ENCODE results near the gene VSIG10L. TPM values are rescaled to one million over a fixed set of nuclear protein-coding genes. Genes with fewer than 3 reads are reported as not detected.

VSIG10L gene
- total RNA-seq, 1 experiment from 2014 or later = 11.6 TPM

DNA sequence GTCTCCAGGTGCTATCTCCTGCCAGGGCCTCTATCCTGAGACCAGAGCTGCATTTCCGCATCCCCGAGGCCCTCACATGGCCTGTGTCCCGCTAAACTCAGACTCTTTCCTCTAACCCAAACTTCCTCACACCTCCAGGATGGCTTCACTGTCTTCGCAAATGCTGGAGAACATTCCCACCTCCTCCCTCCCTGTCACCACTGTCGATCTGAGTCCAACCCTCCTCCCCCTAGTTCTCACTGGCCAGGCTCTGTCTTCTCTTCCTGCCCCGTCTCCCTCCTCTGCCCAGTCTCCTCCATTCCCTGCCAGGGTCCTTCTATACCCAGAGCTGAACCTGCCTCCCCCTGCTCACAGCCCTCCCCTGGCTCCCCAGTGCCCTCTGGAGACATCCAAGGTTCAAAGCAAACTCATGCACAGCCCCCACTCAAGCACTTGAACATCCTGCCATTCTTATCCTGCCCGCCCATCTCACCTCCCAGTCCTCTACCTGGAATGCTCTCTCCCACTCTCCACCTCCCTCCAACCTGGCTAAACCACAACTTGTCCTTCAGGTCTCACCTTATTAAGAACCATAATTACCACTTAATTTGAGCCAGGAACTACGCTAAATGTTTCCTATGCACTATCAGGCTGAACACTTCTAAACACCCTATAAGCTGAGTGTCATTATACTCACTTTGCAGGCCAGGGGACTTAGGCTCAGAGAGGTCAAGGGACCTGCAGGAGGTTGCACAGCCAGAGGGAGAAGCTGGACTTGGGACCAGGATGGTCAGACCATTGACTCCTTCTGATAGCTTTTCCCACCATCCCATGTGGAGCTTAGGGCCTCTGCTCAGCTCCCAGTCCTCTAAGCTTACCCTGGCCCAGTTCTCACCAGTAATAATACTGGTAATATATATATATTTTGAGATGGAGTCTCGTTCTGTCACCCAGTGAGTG, 961 bp upstream of the VSIG10L start:
- H3K9me3 Mint-ChIP-seq = no peaks in the 10 kb centered on the region
- ChIA-PET POLR2A (interaction anchor here (0.6 to 1.3 kb wide), 3 partner anchors 23 to 79 kb away, joined by 3 to 5 read pairs (median 3); partner anchors contain the start of gene ETFB), CTCF (interaction anchor here (0.7 to 4.6 kb wide), 7 partner anchors 21 to 318 kb away, joined by 3 to 37 read pairs (median 4); no protein-coding TSS in a partner anchor)
- peak overlapping the region; percentile 35 for H3K27ac Mint-ChIP-seq
- TF ChIP-seq ZNF416 (CRISPR knock-in tag; IDR thresholded peaks at IDR 0.05) (no peak), PRRX2 (CRISPR knock-in tag; IDR thresholded peaks at IDR 0.05) (no peak), GTF2I (CRISPR knock-in tag; conservative IDR thresholded peaks at IDR 0.05) (0 out of 2 replicates have a peak, but pooled peaks have one; percentile 14)
- H3K4me1 Mint-ChIP-seq = peaks cover 32% of the 10 kb centered on the region
- no peak for ATAC-seq
- H3K4me3 Mint-ChIP-seq = peak overlapping the region; percentile 50
- DNase-seq (ENCODE audit: low spot score) = no peak
- peaks cover 7% of the 10 kb centered on the region for H3K36me3 Mint-ChIP-seq
- peaks cover 26% of the 10 kb centered on the region for H3K27me3 Mint-ChIP-seq (ENCODE audit: low read depth)

GRCh38 chr19:51341066-51341465, 873 bp downstream of the VSIG10L start:
- TF ChIP-seq ZNF416 (CRISPR knock-in tag; IDR thresholded peaks at IDR 0.05) (no peak), KAT7 (CRISPR knock-in tag; IDR thresholded peaks at IDR 0.05; ENCODE audit: borderline replicate concordance) (no peak), ZNF232 (CRISPR knock-in tag; IDR thresholded peaks at IDR 0.05) (no peak), NFATC4 (CRISPR knock-in tag; IDR thresholded peaks at IDR 0.05) (no peak), ZNF121 (CRISPR knock-in tag; IDR thresholded peaks at IDR 0.05) (no peak), TEAD1 (CRISPR knock-in tag; IDR thresholded peaks at IDR 0.05) (no peak), ARID4B (CRISPR knock-in tag; IDR thresholded peaks at IDR 0.05; ENCODE audit: borderline replicate concordance) (no peak), ATF2 (CRISPR knock-in tag; IDR thresholded peaks at IDR 0.05; ENCODE audit: borderline replicate concordance, low read depth) (no peak), ZNF423 (CRISPR knock-in tag; IDR thresholded peaks at IDR 0.05) (no peak), JAZF1 (CRISPR knock-in tag; IDR thresholded peaks at IDR 0.05) (no peak)
- TF ChIP-seq, protein P1, sequence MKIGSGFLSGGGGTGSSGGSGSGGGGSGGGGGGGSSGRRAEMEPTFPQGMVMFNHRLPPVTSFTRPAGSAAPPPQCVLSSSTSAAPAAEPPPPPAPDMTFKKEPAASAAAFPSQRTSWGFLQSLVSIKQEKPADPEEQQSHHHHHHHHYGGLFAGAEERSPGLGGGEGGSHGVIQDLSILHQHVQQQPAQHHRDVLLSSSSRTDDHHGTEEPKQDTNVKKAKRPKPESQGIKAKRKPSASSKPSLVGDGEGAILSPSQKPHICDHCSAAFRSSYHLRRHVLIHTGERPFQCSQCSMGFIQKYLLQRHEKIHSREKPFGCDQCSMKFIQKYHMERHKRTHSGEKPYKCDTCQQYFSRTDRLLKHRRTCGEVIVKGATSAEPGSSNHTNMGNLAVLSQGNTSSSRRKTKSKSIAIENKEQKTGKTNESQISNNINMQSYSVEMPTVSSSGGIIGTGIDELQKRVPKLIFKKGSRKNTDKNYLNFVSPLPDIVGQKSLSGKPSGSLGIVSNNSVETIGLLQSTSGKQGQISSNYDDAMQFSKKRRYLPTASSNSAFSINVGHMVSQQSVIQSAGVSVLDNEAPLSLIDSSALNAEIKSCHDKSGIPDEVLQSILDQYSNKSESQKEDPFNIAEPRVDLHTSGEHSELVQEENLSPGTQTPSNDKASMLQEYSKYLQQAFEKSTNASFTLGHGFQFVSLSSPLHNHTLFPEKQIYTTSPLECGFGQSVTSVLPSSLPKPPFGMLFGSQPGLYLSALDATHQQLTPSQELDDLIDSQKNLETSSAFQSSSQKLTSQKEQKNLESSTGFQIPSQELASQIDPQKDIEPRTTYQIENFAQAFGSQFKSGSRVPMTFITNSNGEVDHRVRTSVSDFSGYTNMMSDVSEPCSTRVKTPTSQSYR (CRISPR knock-in tag; IDR thresholded peaks at IDR 0.05) = no peak
- no peak for ATAC-seq
- no peak overlapping the region for H3K27ac Mint-ChIP-seq
- H3K4me3 Mint-ChIP-seq = peak overlapping the region; percentile 71
- CTCF ChIA-PET = interaction anchor here (0.7 to 4.6 kb wide), 10 partner anchors 23 to 320 kb away, joined by 3 to 37 read pairs (median 5); partner anchors contain the start of gene C19orf84
- H3K27me3 Mint-ChIP-seq (ENCODE audit: low read depth) = peaks cover 26% of the 10 kb centered on the region
- no peak for DNase-seq (ENCODE audit: low spot score)
- H3K36me3 Mint-ChIP-seq = peaks cover 11% of the 10 kb centered on the region
- POLR2A ChIA-PET = interaction anchor here (1.3 kb wide), 1 partner anchor 26 kb away, joined by 5 read pairs; no protein-coding TSS in a partner anchor
- peaks cover 32% of the 10 kb centered on the region for H3K4me1 Mint-ChIP-seq
- no peaks in the 10 kb centered on the region for H3K9me3 Mint-ChIP-seq

All from WTC11 (cell line).